H1 (cell line): ENCODE measurements around the gene ATG7. TPM values are rescaled to one million over a fixed set of nuclear protein-coding genes. Genes with fewer than 3 reads are reported as not detected.

Experiments used
- CTCF ChIA-PET: fragments of 300-600 bp; sonication (Branson Sonifier 250); formaldehyde crosslinking; loops from one replicate; lab custom pipeline; 2021; ENCODE audit not compliant: partially characterized antibody; lab: Charles Lee
- POLR2A ChIA-PET: fragments of 300-600 bp; sonication (Branson Sonifier 250); formaldehyde crosslinking; loops from one replicate; lab custom pipeline; 2021; ENCODE audit warnings: inconsistent platforms; ENCODE audit not compliant: partially characterized antibody; lab: Charles Lee
- DNase-seq, 2 experiments: peaks; one replicate each; pipeline versions ENCODE4 v3.0.0 to v3.0.0-alpha.2; 2010 to 2022; ENCODE audit warnings: low spot score in 2 of 2, low read depth in 1 of 2, mixed read lengths in 1 of 2
- FAIRE-seq: peaks from 2 replicates; lab custom pipeline; 2011; peaks lifted over from hg19 to GRCh38; lab: Jason Lieb, UNC
- H2AFZ ChIP-seq: 2 replicates; pipeline ENCODE4 v1.8.1; 2012; ENCODE audit warnings: low read length, inconsistent platforms
- H2AK5ac ChIP-seq: 2 replicates; pipeline ENCODE4 v1.6.1; 2013; ENCODE audit warnings: low read depth, low read length
- H2BK120ac ChIP-seq: replicated peaks from 2 replicates; pipeline ENCODE3; 2013; ENCODE audit warnings: low read depth, low read length, inconsistent platforms
- H2BK12ac ChIP-seq: 2 replicates; pipeline ENCODE4 v1.6.1; 2013; ENCODE audit warnings: low read depth, low read length
- H2BK15ac ChIP-seq: 2 replicates; pipeline ENCODE4 v1.6.1; 2013; ENCODE audit warnings: low read length
- H2BK20ac ChIP-seq: 2 replicates; pipeline ENCODE4 v1.6.1; 2013; ENCODE audit warnings: low read length
- H2BK5ac ChIP-seq: 2 replicates; pipeline ENCODE4 v1.6.1; 2013; ENCODE audit warnings: low read depth, low read length
- H3K14ac ChIP-seq: 2 replicates; pipeline ENCODE4 v1.6.1; 2013; ENCODE audit warnings: inconsistent platforms; ENCODE audit not compliant: insufficient read length
- H3K18ac ChIP-seq: 2 replicates; pipeline ENCODE4 v1.6.1; 2013; ENCODE audit warnings: low read length; ENCODE audit errors: extremely low read depth
- H3K23ac ChIP-seq: 2 replicates; pipeline ENCODE4 v1.6.1; 2013; ENCODE audit warnings: inconsistent platforms; ENCODE audit not compliant: insufficient read length
- H3K23me2 ChIP-seq: 2 replicates; pipeline ENCODE4 v1.6.1; 2013; ENCODE audit warnings: low read depth, low read length
- H3K27ac ChIP-seq: 2 replicates; pipeline ENCODE4 v1.6.1; 2011; ENCODE audit warnings: low read depth, low read length, inconsistent platforms
- H3K27me3 ChIP-seq, 4 experiments: replicated peaks in 1 of 4; 1 replicate in 1 of 4; 2 replicates in 3 of 4; pipeline versions ENCODE4 v1.6.1 to v1.8.1; 2011 to 2013; ENCODE audit warnings: low read length in 3 of 4, mild to moderate bottlenecking in 3 of 4, inconsistent platforms in 2 of 4, mixed read lengths in 2 of 4, moderate library complexity in 1 of 4; ENCODE audit not compliant: control insufficient read depth in 3 of 4, insufficient read depth in 3 of 4; ENCODE audit errors: extremely low read depth in 1 of 4
- H3K36me3 ChIP-seq, 4 experiments: 2 replicates each; pipeline versions ENCODE4 v1.6.1 to v1.8.1; 2011 to 2013; ENCODE audit warnings: mild to moderate bottlenecking in 4 of 4, low read length in 3 of 4, moderate library complexity in 2 of 4, control low read depth in 1 of 4, inconsistent platforms in 1 of 4; ENCODE audit not compliant: insufficient read depth in 4 of 4, control insufficient read depth in 2 of 4
- H3K4ac ChIP-seq: replicated peaks from 2 replicates; pipeline ENCODE3; 2013; ENCODE audit warnings: low read length, low read depth, mixed read lengths, inconsistent platforms; ENCODE audit not compliant: insufficient read length
- H3K4me1 ChIP-seq, 4 experiments: replicated peaks in 1 of 4; 1 replicate in 1 of 4; 2 replicates in 3 of 4; pipeline versions ENCODE4 v1.6.1 to v1.8.1; 2011 to 2013; ENCODE audit warnings: low read length in 3 of 4, inconsistent platforms in 2 of 4, mixed read lengths in 1 of 4; ENCODE audit not compliant: insufficient read depth in 4 of 4, control insufficient read depth in 3 of 4
- H3K4me2 ChIP-seq, 2 experiments: 2 replicates each; pipeline versions ENCODE4 v1.6.1 to v1.8.1; 2011 to 2013; ENCODE audit warnings: low read depth in 2 of 2, low read length in 2 of 2, control low read depth in 1 of 2, inconsistent platforms in 1 of 2, mild to moderate bottlenecking in 1 of 2; ENCODE audit not compliant: insufficient read depth in 1 of 2
- H3K4me3 ChIP-seq, 4 experiments: fragments of 200-600, 300-600 bp in 1 of 4; sonication (generic), shearing (Covaris generic), sonication (Bioruptor Twin) in 1 of 4; 2 replicates each; pipeline versions ENCODE4 v1.5.1 to v1.8.1; 2011 to 2016; ENCODE audit warnings: low read length in 4 of 4, low read depth in 3 of 4, control low read depth in 2 of 4, inconsistent platforms in 2 of 4, mild to moderate bottlenecking in 2 of 4, mixed read lengths in 1 of 4, moderate library complexity in 1 of 4; ENCODE audit not compliant: insufficient read depth in 2 of 4; ENCODE audit errors: extremely low read depth in 1 of 4
- H3K56ac ChIP-seq: replicated peaks from 2 replicates; pipeline ENCODE3; 2013; ENCODE audit warnings: low read depth, mild to moderate bottlenecking, mixed read lengths, low read length, inconsistent platforms; ENCODE audit not compliant: insufficient read length
- H3K79me1 ChIP-seq: 2 replicates; pipeline ENCODE4 v1.6.1; 2013; ENCODE audit warnings: low read depth, low read length, control low read depth
- H3K79me2 ChIP-seq, 2 experiments: 2 replicates each; pipeline versions ENCODE4 v1.6.1 to v1.8.1; 2012 to 2013; ENCODE audit warnings: low read length in 2 of 2, mild to moderate bottlenecking in 2 of 2, inconsistent platforms in 1 of 2; ENCODE audit not compliant: insufficient read depth in 2 of 2, control insufficient read depth in 1 of 2
- H3K9ac ChIP-seq, 4 experiments: replicated peaks in 1 of 4; 1 replicate in 1 of 4; 2 replicates in 3 of 4; pipeline versions ENCODE4 v1.6.1 to v1.8.1; 2011 to 2013; ENCODE audit warnings: low read depth in 3 of 4, low read length in 3 of 4, control low read depth in 2 of 4, mild to moderate bottlenecking in 2 of 4, moderate library complexity in 2 of 4, inconsistent platforms in 1 of 4; ENCODE audit errors: extremely low read depth in 1 of 4
- H3K9me3 ChIP-seq, 2 experiments: 2 replicates each; pipeline versions ENCODE4 v1.6.1 to v1.8.1; 2012 to 2013; ENCODE audit warnings: mild to moderate bottlenecking in 2 of 2, moderate library complexity in 2 of 2, control low read depth in 1 of 2, inconsistent platforms in 1 of 2, low read depth in 1 of 2, low read length in 1 of 2, mixed read lengths in 1 of 2; ENCODE audit not compliant: insufficient read depth in 2 of 2
- H4K20me1 ChIP-seq, 2 experiments: replicated peaks in 1 of 2; 2 replicates each; pipeline versions ENCODE3 to v1.8.1; 2011 to 2013; ENCODE audit warnings: inconsistent platforms in 2 of 2, low read length in 2 of 2, mild to moderate bottlenecking in 1 of 2; ENCODE audit not compliant: insufficient read depth in 2 of 2, control insufficient read depth in 1 of 2
- H4K5ac ChIP-seq: 2 replicates; pipeline ENCODE4 v1.6.1; 2013; ENCODE audit warnings: low read length, low read depth, mixed read lengths, inconsistent platforms; ENCODE audit not compliant: insufficient read length
- H4K8ac ChIP-seq: 2 replicates; pipeline ENCODE4 v1.8.0; 2013; ENCODE audit warnings: mild to moderate bottlenecking, moderate library complexity, low read length, inconsistent platforms; ENCODE audit not compliant: insufficient read depth; ENCODE audit errors: extremely low read depth
- H4K91ac ChIP-seq: replicated peaks from 2 replicates; pipeline ENCODE3; 2013; ENCODE audit warnings: low read length, mixed read lengths, inconsistent platforms; ENCODE audit not compliant: insufficient read length
- ASH2L ChIP-seq: fragments of 200-600, 300-600 bp; sonication (generic); IDR thresholded peaks from one replicate; pipeline ENCODE4 v1.7.1; 2017; ENCODE audit warnings: low read length
- CBX5 ChIP-seq: fragments of 300-800, 300-1000 bp; sonication (generic); IDR thresholded peaks from 2 replicates; pipeline ENCODE4 v1.7.1; 2016; ENCODE audit warnings: antibody characterized with exemption, low read length, low read depth
- FOSL1 ChIP-seq: IDR thresholded peaks from 2 replicates; pipeline ENCODE4 v1.6.1; 2011; ENCODE audit warnings: mild to moderate bottlenecking, low read depth, low read length, moderate library complexity; ENCODE audit not compliant: insufficient read depth
- HDAC6 ChIP-seq: IDR thresholded peaks from one replicate; pipeline ENCODE4 v1.7.1; 2012; ENCODE audit warnings: low read depth, mild to moderate bottlenecking, inconsistent platforms, low read length, moderate library complexity
- KDM4A ChIP-seq: IDR thresholded peaks from one replicate; pipeline ENCODE4 v1.7.1; 2012; ENCODE audit warnings: low read depth, mild to moderate bottlenecking, moderate library complexity, low read length, inconsistent platforms; ENCODE audit not compliant: severe bottlenecking
- MAFK ChIP-seq: IDR thresholded peaks from 2 replicates; pipeline ENCODE4 v1.6.1; 2012; ENCODE audit warnings: low read depth, mild to moderate bottlenecking, improper control_type of control experiment, low read length
- NRF1 ChIP-seq: IDR thresholded peaks from 2 replicates; pipeline ENCODE4 v1.6.1; 2011; ENCODE audit warnings: mild to moderate bottlenecking, low read depth, low read length, improper control_type of control experiment
- PHF8 ChIP-seq: fragments of 200-600 bp; sonication (generic); conservative IDR thresholded peaks from 2 replicates; pipeline ENCODE4 v1.7.1; 2012; ENCODE audit warnings: low read depth, mild to moderate bottlenecking, inconsistent platforms, low read length, moderate library complexity
- POU5F1 ChIP-seq: IDR thresholded peaks from 2 replicates; pipeline ENCODE4 v1.6.1; 2011; ENCODE audit warnings: low read depth, mild to moderate bottlenecking, low read length, moderate library complexity
- RAD21 ChIP-seq, 2 experiments: IDR thresholded peaks in 1 of 2; conservative IDR thresholded peaks in 1 of 2; 2 replicates each; pipeline ENCODE4 v1.6.1; 2011; ENCODE audit warnings: low read depth in 2 of 2, low read length in 2 of 2, improper control_type of control experiment in 1 of 2, inconsistent platforms in 1 of 2, mild to moderate bottlenecking in 1 of 2, moderate library complexity in 1 of 2
- SAP30 ChIP-seq: fragments of 300-600 bp; sonication (generic); IDR thresholded peaks from 2 replicates; pipeline ENCODE4 v1.7.1; 2012; ENCODE audit warnings: low read length, moderate library complexity, mild to moderate bottlenecking, inconsistent platforms; ENCODE audit not compliant: insufficient read depth, insufficient replicate concordance
- SIRT6 ChIP-seq: IDR thresholded peaks from one replicate; pipeline ENCODE4 v1.7.1; 2012; ENCODE audit warnings: low read length, inconsistent platforms
- SP2 ChIP-seq: IDR thresholded peaks from 2 replicates; pipeline ENCODE4 v1.6.1; 2012; ENCODE audit warnings: mild to moderate bottlenecking, low read length, inconsistent platforms
- TBP ChIP-seq: IDR thresholded peaks from 2 replicates; pipeline ENCODE4 v1.6.1; 2011; ENCODE audit warnings: low read depth, low read length, improper control_type of control experiment
- WGBS, 2 experiments: shearing (Covaris generic) in 1 of 2; methylation state at CpG; one replicate each; pipeline versions ENCODE4 v1.1.6 to v1.1.7; 2013 to 2015; ENCODE audit warnings: low lambda C conversion rate in 2 of 2, mixed read lengths in 2 of 2, inconsistent platforms in 1 of 2, low coverage in 1 of 2, missing lambda C conversion rate in 1 of 2; ENCODE audit not compliant: insufficient replicate concordance in 2 of 2, insufficient coverage in 1 of 2, insufficient read length in 1 of 2; ENCODE audit errors: extremely low coverage in 1 of 2, missing lambda C conversion rate in 1 of 2; 5-methylcytosine and 5-hydroxymethylcytosine counted together
- polyA plus RNA-seq, 7 experiments: library from polyadenylated mRNA; depleted of rRNA in 3 of 7; stranded (reverse) in 5 of 7; unstranded in 2 of 7; fragments of >200 nt in 5 of 7; fragments of 200-250 nt in 2 of 7; gene quantifications; 1 replicate in 5 of 7; 2 replicates in 1 of 7; 4 replicates in 1 of 7; pipeline versions ENCODE4 v1.2.1 to v1.2.3, GENCODE V29; 2011 to 2013; ENCODE audit warnings: missing spikeins in 2 of 7, mixed read lengths in 2 of 7
- total RNA-seq: library from RNA; stranded (reverse); fragmentation: NEBNext Ultra II Directional; extraction: Animal tissue kit (Norgen Biotek cat#: 25700); gene quantifications from 2 replicates; pipeline ENCODE4 v1.2.1, GENCODE V29; 2021

The ATG7 gene
- total and polyA plus RNA-seq, 2 of the 8 experiments (the other 6 are each of a cell fraction or from before 2014, with no cell fraction given): 15.0 to 19.1 TPM

GRCh38 chr3:11536936-11537612, 264.9 kb downstream of the ATG7 start:
- ChIA-PET POLR2A (no interaction called here), CTCF (interaction anchor here (1.2 to 6.6 kb wide), 3 partner anchors 15 to 159 kb away, joined by 4 to 58 read pairs (median 4); no protein-coding TSS in a partner anchor)
- no peak overlapping the region for H2BK120ac ChIP-seq
- H4K91ac ChIP-seq: no peak overlapping the region
- DNase-seq (no peak), FAIRE-seq (no peak)
- H3K18ac ChIP-seq: no peak overlapping the region
- H3K4me3 ChIP-seq: no peak overlapping the region
- peaks cover 0 to 4% of the 10 kb centered on the region in 2 experiments for H4K20me1 ChIP-seq
- no peaks in the 10 kb centered on the region for H3K23me2 ChIP-seq
- H4K5ac ChIP-seq: no peak overlapping the region
- H3K9me3 ChIP-seq: no peaks in the 10 kb centered on the region
- no peak overlapping the region for H3K9ac ChIP-seq
- H2BK20ac ChIP-seq: no peak overlapping the region
- no peaks in the 10 kb centered on the region for H3K79me2 ChIP-seq
- H3K27ac ChIP-seq: no peak overlapping the region
- H2AFZ ChIP-seq: no peak overlapping the region
- no peak overlapping the region for H4K8ac ChIP-seq
- no peak overlapping the region for H2AK5ac ChIP-seq
- no peak overlapping the region for H2BK5ac ChIP-seq
- no peaks in the 10 kb centered on the region for H3K27me3 ChIP-seq
- H3K23ac ChIP-seq: no peak overlapping the region
- no peak overlapping the region for H3K4me2 ChIP-seq
- no peak overlapping the region for H2BK15ac ChIP-seq
- H3K4me1 ChIP-seq: peaks cover 0 to 3% (median 0%) of the 10 kb centered on the region in 4 experiments; a peak in 1 of 7 replicates
- no peaks in the 10 kb centered on the region for H3K79me1 ChIP-seq
- 91% methylated on average over 12 of the region's 12 CpGs; no CpG with 5 or more reads in 1 of the 2 experiments for WGBS, 2 experiments
- no peak overlapping the region for H3K56ac ChIP-seq
- no peak overlapping the region for H3K4ac ChIP-seq
- H3K36me3 ChIP-seq: no peaks in the 10 kb centered on the region
- no peak overlapping the region for H3K14ac ChIP-seq
- no peak overlapping the region for H2BK12ac ChIP-seq
- TF ChIP-seq ASH2L (no peak), POU5F1 (no peak), NRF1 (no peak), RAD21 (IDR thresholded peaks at IDR 0.05 in 1 of 2, conservative IDR thresholded peaks at IDR 0.05 in 1 of 2; ENCODE audit: low read depth in 2 of 2, low read length in 2 of 2) (no peak), HDAC6 (no peak), KDM4A (no peak), PHF8 (no peak), TBP (no peak), SP2 (no peak), SIRT6 (no peak), MAFK (no peak), CBX5 (no peak), SAP30 (no peak), FOSL1 (no peak)
